KMS-11 (cell line): ENCODE data around the gene CX3CR1.

Experiments used
- H2AFZ ChIP-seq: fragments of 200-600 bp; sonication (generic); 2 replicates; pipeline ENCODE4 v1.6.1; 2016; ENCODE audit warnings: antibody characterized with exemption, mixed run types, low read depth
- H3K27ac ChIP-seq: fragments of 200-600 bp; sonication (generic); 2 replicates; pipeline ENCODE4 v1.6.1; 2016; ENCODE audit warnings: mild to moderate bottlenecking, mixed run types
- H3K27me3 ChIP-seq: fragments of 200-600 bp; sonication (generic); 2 replicates; pipeline ENCODE4 v1.6.1; 2017; ENCODE audit warnings: mild to moderate bottlenecking, low read depth, mixed run types, moderate library complexity; ENCODE audit not compliant: insufficient read depth
- H3K36me3 ChIP-seq: fragments of 200-600 bp; sonication (generic); 2 replicates; pipeline ENCODE4 v1.6.1; 2017; ENCODE audit warnings: mild to moderate bottlenecking, mixed run types; ENCODE audit not compliant: insufficient read depth
- H3K4me1 ChIP-seq: fragments of 200-600 bp; sonication (generic); 2 replicates; pipeline ENCODE4 v1.6.1; 2016; ENCODE audit warnings: mild to moderate bottlenecking, low read depth, mixed run types; ENCODE audit not compliant: poor library complexity, severe bottlenecking
- H3K4me2 ChIP-seq: fragments of 200-600 bp; sonication (generic); 2 replicates; pipeline ENCODE4 v1.7.0; 2016; ENCODE audit warnings: mild to moderate bottlenecking, mixed run types
- H3K4me3 ChIP-seq: fragments of 200-600 bp; sonication (generic); IDR thresholded peaks from 2 replicates; pipeline ENCODE4 v1.6.1; 2017; ENCODE audit warnings: low read depth, low read length, mixed read lengths; ENCODE audit not compliant: insufficient read depth
- H3K79me2 ChIP-seq: fragments of 200-600 bp; sonication (generic); 2 replicates; pipeline ENCODE4 v1.6.1; 2016; ENCODE audit warnings: low read depth, mixed run types; ENCODE audit not compliant: insufficient read depth
- H3K9ac ChIP-seq: fragments of 200-600 bp; sonication (generic); 2 replicates; pipeline ENCODE4 v1.6.1; 2016; ENCODE audit warnings: mild to moderate bottlenecking, mixed run types
- H4K20me1 ChIP-seq: fragments of 200-600 bp; sonication (generic); 2 replicates; pipeline ENCODE4 v1.6.1; 2016; ENCODE audit warnings: mild to moderate bottlenecking, mixed run types; ENCODE audit not compliant: insufficient read depth
- CTCF ChIP-seq: fragments of 200-600 bp; sonication (generic); conservative IDR thresholded peaks from 2 replicates; pipeline ENCODE4 v1.6.1; 2017; ENCODE audit warnings: low read depth, mild to moderate bottlenecking, antibody characterized with exemption, low read length, moderate library complexity, mixed read lengths

The CX3CR1 gene

GRCh38 chr3:39313289-39313688 is 33.5 kb upstream of the CX3CR1 start:
- Histone ChIP-seq H3K36me3 (no peaks in the 10 kb centered on the region), H3K4me2 (no peak overlapping the region), H2AFZ (no peak overlapping the region), H4K20me1 (no peaks in the 10 kb centered on the region), H3K9ac (no peak overlapping the region), H3K27ac (no peak overlapping the region), H3K79me2 (no peaks in the 10 kb centered on the region), H3K27me3 (no peaks in the 10 kb centered on the region), H3K4me3 (no peak overlapping the region), H3K4me1 (no peaks in the 10 kb centered on the region)
- no peak for TF ChIP-seq CTCF

- no peak for TF ChIP-seq CTCF
- no peak overlapping the region for H3K27ac ChIP-seq
- H3K4me1 ChIP-seq: no peaks in the 10 kb centered on the region
- H2AFZ ChIP-seq: no peak overlapping the region
- no peaks in the 10 kb centered on the region for H3K27me3 ChIP-seq
- H3K4me3 ChIP-seq: no peak overlapping the region
- no peaks in the 10 kb centered on the region for H3K79me2 ChIP-seq
- H3K4me2 ChIP-seq: no peak overlapping the region
- H4K20me1 ChIP-seq: no peaks in the 10 kb centered on the region
- no peaks in the 10 kb centered on the region for H3K36me3 ChIP-seq
- H3K9ac ChIP-seq: no peak overlapping the region
These were observed 22.3 kb upstream of the CX3CR1 start for GRCh38 chr3:39302178-39302577.

GRCh38 chr3:39299279-39299678 is 19.4 kb upstream of the CX3CR1 start:
- no peak for TF ChIP-seq CTCF
- H3K36me3 ChIP-seq: no peaks in the 10 kb centered on the region

GRCh38 chr3:39296197-39297077 is 16.6 kb upstream of the CX3CR1 start:
- no peaks in the 10 kb centered on the region for H4K20me1 ChIP-seq
- no peak overlapping the region for H2AFZ ChIP-seq
- no peaks in the 10 kb centered on the region for H3K79me2 ChIP-seq
- no peak overlapping the region for H3K4me3 ChIP-seq
- no peaks in the 10 kb centered on the region for H3K27me3 ChIP-seq
- no peaks in the 10 kb centered on the region for H3K36me3 ChIP-seq
- peaks cover 3% of the 10 kb centered on the region for H3K4me1 ChIP-seq
- no peak for TF ChIP-seq CTCF
- H3K9ac ChIP-seq: no peak overlapping the region
- H3K27ac ChIP-seq: no peak overlapping the region
- H3K4me2 ChIP-seq: no peak overlapping the region

More at GRCh38 chr3:39299279-39299678, 19.4 kb upstream of the CX3CR1 start:
- Histone ChIP-seq H2AFZ (no peak overlapping the region), H3K79me2 (no peaks in the 10 kb centered on the region), H3K4me2 (no peak overlapping the region), H3K27me3 (no peaks in the 10 kb centered on the region), H4K20me1 (no peaks in the 10 kb centered on the region), H3K9ac (no peak overlapping the region), H3K27ac (no peak overlapping the region), H3K4me1 (no peaks in the 10 kb centered on the region), H3K4me3 (no peak overlapping the region)
